Head of caudate nucleus (tissue), 42 donors: ENCODE measurements around the gene NLRX1.
"Not testable (repeated sequence)": the region's sequence is repeated elsewhere in the genome, so short reads cannot be mapped to it uniquely, and the experiment has no call there.

ENCODE experiments used
- DNase-seq, 42 donors: peaks; one replicate each; pipeline versions ENCODE4 v3.0.0 to v3.0.0-alpha.2; 2020 to 2021; ENCODE audit warnings: mixed read lengths in 7 of 42
- intact Hi-C: fragments of 100-400 bp; cut with DNase I; formaldehyde crosslinking; loops from one replicate; pipeline ENCODE4 v1.15.0; 2022

The NLRX1 gene

DNA sequence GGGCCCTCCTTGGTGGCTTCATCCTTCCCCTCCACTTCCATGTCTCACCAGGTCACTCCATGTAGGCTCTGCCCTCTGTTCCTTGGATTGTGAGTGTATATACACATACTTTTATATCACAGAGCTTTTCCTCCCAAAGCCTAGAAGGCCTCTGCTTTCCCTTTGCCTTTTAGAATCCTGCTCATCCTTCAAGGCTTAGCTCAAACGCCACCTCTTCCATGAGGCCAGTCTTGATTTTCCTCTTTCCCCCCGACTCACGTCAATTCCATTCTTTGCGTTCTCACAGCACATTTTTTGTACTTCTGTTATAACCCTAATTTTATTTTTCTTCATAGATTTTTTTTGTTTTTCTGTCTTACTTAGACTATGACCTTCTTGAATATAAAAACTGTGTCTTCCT, 15.9 kb upstream of the NLRX1 start:
- DNase-seq, result no peak
- intact Hi-C loops, result no loop called here

DNA sequence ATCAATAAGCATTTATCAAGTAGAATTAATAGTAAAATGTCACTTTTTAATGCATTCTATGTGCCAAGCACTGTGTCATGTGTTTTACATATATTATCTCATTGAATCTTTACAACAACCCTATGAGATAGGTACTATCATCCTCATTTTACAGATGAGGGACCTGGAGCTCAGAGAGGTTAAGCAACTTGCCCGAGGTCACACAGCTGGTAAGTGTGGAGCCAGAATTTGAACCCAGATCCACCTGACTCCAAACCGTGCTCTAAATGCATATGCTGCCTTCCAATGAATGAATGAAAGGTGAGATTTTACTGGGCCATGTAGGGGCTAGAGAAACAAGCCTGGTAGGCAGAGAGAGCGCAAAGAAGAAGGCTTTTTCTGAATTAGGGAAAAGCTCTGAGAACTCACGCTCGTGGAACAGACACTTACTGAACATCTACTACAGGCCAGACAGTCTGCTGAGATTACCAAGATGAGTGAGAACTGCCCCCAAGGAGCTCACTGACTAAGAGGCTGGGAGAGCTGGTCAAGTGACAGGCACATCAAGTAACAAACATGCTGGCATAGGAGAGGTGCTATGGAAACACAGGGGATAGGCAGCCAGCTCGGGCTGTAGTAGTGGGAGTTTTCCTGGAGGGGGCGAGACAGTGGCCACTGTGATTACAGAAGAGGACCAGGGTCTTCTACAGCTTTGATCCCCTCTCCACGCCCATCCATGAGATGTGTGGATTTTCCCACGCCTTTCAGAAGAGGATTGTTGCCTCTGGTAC, 15.3 kb upstream of the NLRX1 start:
- intact Hi-C loops, result no loop called here
- DNase-seq, result no peak

DNA sequence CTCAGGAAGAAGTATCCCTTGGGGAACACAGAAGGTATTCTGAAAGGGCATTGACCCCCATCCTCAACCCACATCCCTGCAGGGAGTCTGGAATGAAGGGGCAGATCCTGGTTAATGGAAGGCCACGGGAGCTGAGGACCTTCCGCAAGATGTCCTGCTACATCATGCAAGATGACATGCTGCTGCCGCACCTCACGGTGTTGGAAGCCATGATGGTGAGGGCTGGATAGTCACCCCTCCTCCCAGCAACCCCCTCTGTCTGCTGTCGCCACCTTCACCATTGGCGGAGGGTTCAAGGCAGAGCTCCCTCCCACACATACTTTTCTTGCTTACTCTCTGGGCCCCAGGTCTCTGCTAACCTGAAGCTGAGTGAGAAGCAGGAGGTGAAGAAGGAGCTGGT, 14.3 kb upstream of the NLRX1 start:
- intact Hi-C loops, result no loop called here
- no peak for DNase-seq

DNA sequence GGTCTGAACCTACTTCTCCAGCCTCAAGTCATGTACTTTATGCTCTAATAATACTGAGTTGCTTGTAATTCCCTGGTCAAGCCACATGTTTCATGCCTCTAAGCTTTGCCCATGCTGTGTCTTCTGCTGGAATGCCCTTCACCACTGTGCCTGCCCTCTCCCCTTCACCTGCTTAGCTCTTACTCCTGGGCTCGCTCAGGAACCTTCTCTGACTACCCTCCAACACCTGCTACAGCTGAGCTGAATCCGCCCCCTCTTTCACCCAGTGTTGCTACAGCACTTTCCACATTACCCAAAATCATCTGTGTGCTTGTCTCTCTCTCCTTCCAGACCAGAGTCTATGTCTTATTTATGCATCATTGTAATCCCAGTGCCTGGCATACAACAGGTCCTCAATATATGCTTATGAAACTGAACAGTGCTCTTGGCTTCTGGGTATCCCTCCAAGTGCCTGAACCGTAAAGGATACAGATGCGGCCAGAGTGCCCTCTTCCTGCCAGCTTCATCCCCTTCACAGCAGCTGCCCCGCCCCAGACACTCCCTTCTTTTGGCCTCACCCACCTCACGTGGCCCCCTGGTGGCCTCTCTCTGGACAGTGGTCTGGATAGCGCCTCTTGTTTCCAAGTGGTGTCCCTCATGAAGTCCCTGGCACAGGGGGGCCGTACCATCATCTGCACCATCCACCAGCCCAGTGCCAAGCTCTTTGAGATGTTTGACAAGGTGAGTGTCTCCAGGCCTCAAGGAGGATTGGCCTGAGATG, 12.6 kb upstream of the NLRX1 start:
- intact Hi-C loops, result no loop called here
- DNase-seq, result peak in 13 of 42 donors; percentile 16 to 62 (median 45)

DNA sequence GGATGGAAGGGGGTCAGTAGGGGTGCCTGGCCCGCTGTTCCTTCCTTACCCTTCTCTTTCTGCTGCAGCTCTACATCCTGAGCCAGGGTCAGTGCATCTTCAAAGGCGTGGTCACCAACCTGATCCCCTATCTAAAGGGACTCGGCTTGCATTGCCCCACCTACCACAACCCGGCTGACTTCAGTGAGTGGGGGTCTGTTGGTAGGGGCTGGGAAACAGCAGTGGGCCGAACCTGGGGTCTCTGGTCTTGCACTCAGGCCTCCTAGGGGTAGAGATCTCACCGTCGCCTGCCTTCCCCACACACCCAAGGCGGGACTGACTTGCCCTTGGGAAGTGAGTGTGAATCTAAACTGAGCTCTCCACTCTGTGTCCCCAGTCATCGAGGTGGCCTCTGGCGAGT, 12.0 kb upstream of the NLRX1 start:
- intact Hi-C loops, result no loop called here

DNA sequence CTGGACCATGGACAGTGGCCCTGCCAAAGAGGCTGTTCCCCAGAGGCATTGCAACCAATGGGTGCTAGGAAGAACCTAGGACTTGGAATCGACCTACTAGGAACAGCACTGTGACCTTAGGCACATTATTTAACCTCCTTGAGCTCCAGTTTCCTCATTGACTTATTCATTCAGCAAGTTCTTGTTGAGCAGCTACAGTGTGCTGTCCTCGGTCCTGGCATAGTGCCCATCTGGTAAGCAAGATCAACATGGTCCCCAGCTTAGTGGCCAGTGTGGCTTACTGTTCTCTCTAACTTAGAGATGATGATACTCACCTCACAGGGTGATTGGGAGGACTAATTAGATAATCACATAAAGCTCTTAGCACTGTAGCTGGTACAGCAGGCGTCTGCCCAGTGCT, 11.5 kb upstream of the NLRX1 start:
- no peak for DNase-seq
- intact Hi-C loops, result no loop called here

More for the DNA sequence above, 12.0 kb upstream of the NLRX1 start:
- DNase-seq, result no peak

DNA sequence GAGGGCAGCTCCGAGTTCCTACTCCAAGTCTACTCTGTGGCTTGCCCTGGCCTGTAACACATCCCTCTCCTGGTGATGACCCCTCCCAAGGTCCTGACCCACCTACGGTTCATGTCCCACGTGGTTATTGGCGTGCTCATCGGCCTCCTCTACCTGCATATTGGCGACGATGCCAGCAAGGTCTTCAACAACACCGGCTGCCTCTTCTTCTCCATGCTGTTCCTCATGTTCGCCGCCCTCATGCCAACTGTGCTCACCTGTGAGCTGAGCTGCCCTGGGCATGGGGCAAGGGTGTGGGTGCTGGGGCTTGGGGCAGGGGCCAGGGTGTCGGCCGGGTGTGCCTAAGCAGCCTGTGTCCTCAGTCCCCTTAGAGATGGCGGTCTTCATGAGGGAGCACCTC, 10.1 kb upstream of the NLRX1 start:
- no peak for DNase-seq
- intact Hi-C loops, result no loop called here

DNA sequence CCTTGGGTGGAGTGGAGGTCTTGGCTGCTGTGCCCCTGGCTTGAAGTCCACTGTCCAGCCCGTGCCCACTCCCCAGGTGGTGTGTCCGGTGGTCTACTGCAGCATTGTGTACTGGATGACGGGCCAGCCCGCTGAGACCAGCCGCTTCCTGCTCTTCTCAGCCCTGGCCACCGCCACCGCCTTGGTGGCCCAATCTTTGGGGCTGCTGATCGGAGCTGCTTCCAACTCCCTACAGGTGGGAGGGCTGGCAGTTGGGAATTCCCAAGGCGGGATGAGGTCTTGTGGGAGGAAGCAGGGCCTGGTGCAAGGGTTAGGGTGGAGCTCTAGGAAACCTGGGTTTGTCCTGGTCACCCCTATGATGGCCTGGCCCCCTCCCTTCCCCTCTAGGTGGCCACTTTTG, 8.4 kb upstream of the NLRX1 start:
- intact Hi-C loops, result no loop called here
- DNase-seq, result no peak

DNA sequence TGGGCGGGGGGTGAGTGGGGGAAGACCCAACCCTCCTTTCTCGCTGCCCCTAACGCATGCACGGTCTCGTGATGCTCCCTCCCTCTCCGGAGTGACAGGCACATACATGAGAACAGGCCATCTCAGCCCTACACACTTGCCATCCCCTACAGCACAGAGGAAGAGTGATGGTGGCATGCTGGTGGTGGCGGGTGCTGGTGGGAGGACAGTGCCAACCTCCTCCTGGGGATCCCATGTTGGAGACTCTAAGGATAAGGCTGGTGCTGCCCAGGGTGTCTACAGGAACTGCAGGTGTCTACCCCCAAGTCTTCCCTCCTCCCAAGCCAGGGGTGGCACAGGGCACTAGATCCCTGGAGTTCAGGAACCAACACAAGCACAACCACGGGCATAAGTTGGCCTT, 6.7 kb upstream of the NLRX1 start:
- DNase-seq, result no peak
- intact Hi-C loops, result no loop called here

DNA sequence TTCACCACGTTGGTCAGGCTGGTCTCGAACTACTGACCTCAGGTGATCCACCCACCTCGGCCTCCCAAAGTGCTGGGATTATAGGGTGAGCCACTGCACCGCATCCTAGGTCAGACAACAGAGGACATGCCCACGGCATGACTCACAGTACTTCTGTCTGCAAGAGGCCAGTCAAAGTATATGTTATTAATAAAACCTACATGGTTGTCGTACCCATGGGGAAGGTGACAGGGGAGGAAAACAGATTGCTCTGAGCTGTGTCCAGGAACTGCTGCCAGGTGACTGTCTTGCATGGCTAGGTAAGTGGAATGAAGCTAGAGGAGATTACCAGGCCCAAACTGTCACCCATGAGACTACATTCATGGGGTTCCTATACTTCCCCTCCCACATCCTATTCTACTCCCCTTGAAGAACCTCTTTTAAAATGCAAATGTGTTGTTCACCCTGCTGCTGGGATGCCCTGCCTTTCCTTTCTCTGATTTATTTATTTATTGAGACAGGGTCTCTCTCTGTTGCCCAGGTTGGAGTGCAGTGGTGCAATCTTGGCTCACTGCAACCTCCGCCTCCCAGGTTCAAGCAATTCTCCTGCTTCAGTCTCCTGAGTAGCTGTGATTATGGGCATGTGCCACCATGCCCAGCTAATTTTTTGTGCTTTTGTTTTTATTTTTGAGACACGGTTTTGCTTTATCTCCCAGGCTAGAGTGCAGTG, 2.0 kb upstream of the NLRX1 start:
- intact Hi-C loops, result no loop called here
- DNase-seq, result no peak

DNA sequence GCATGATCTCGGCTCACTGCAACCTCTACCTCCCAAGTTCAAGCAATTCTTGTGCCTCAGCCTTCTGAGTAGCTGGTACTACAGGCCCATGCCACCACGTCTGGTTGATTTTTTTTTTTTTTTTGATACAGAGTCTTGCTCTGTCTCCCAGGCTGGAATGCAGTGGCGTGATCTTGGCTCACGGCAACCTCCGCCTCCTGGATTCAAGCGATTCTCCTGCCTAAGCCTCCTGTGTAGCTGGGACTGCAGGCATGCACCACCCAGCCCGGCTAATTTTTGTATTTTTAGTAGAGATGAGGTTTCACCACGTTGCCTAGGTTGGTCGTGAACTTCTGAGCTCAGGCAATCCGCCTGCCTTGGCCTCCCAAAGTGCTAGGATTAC, 1.5 kb upstream of the NLRX1 start:
- intact Hi-C loops, result not testable (repeated sequence)

DNA sequence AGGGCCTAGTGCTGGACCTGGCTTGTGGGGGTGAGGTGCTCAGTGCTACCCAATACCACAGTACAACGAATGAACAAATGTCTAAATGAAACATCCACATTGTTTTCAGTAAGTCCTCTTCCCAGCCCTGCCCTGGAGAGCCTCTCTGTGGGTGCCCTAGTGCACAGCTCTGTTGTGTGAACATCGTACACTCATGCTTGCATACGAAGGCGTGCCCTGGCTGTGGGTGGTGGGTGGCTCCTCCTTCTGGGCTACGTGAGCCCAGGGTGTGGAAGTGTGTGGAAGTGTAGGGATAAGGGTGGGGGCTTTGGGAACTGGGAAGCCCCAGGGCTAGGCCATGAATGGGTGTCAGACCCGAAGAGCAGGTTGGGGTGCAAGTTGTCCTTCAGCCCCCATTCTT, 592 bp upstream of the NLRX1 start:
- intact Hi-C loops, result no loop called here

More for the DNA sequence above, 1.5 kb upstream of the NLRX1 start:
- DNase-seq, result not testable (repeated sequence)

DNA sequence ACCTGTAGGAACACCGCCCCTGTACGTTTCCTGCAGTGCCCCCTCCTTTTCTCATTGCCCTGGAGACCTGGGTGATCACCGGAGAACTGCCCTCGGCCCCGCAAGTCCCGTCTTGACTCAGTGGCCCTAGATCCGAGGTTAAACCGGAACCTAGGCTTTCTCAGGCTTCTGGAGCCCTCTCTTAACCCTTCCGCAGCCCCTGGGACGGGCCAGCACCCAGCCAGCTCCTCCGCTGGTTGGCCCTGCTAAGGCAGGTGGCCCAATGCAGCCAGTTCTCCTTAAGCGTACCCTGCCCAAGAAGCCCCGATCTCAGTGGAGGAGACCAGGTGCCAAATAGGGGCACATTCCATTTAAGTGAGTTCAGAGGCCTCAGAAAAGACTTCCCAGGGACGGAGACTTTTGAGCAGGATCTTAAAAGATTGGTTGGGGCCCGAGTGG, 776 bp downstream of the NLRX1 start:
- peak in 21 of 42 donors; percentile 13 to 56 (median 24) for DNase-seq
- intact Hi-C loops, result no loop called here

More for the DNA sequence above, 592 bp upstream of the NLRX1 start:
- DNase-seq, result peak in 34 of 42 donors; percentile 14 to 81 (median 51)

DNA sequence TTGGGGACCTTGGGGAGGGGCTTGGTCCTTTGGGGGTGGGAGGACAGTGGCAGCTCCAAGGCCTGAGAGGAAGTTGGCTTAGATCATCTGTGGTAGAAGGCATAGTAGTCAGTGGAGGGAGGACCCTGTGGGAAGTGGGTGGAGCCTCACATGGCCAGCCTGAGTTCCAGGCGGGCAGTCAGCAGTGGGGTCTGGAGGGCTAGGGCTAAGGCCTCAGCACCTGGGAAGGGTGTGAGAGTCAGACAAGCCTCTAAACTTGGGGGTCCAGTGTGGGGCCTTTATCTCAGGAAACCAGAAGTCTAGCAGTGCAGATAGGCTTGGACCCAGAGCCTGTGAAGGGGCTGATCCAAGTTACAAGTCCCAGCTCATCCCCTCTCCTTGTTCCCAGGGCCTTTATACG, 4.0 kb downstream of the NLRX1 start:
- intact Hi-C loops, result no loop called here
- no peak for DNase-seq

DNA sequence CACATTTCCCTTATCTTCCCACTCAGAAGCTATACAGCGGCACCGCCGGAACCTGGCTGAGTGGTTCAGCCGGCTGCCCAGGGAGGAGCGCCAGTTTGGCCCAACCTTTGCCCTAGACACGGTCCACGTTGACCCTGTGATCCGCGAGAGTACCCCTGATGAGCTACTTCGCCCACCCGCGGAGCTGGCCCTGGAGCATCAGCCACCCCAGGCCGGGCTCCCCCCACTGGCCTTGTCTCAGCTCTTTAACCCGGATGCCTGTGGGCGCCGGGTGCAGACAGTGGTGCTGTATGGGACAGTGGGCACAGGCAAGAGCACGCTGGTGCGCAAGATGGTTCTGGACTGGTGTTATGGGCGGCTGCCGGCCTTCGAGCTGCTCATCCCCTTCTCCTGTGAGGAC, 4.9 kb downstream of the NLRX1 start:
- DNase-seq, result no peak
- intact Hi-C loops, result no loop called here

DNA sequence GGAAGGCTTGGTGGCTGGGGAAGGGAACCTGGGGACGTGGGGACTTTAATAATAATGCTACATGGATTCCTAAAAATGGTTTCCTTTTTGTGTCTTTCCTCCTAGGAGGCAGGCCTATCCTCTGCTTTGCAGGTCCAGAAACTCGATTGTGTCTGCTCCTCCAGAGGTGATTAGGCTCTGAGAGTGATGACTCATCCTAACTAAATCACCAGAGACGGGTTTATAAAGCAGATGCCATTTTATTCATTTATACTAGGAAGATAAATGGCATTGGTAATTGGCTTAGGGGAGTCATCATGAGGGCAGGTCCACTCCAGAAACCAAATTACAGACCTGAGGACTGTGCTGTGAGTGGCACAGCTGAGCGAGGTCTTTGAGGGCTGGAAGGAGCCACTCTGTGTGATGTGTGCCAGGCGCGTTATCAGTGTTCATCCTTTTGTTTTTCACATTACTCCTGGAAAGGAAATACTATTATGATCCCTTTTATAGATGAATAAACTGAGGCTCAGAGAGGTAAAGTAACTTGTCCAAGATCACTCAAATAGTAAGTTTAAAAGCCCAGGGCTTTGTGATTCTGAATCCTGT, 7.1 kb downstream of the NLRX1 start:
- peak in 5 of 42 donors; percentile 11 to 44 (median 13) for DNase-seq
- intact Hi-C loops, result no loop called here

DNA sequence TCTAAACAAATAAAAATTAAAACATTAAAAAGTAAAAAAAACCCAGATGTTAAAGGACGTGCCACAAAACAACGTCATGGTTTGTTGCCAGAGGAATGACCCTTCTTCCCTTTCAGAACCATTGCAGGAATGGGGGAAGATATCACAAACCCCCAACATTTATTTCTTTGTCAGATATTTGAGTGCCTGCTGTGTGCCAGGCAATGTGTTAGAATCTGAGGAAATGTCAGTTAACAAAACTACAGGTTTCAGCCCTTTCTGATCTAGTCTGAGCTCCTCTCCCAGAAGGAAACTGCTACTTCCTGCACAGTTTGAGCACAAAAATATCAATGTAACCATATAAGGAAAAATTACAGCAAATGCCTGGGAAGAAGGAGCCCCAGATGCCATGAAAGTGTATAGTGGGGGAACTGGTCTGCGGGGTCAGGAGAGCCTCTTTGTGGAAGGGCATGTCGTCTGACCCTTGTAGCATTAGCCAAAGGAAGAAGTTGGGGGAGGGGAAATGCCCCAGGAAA, 9.7 kb downstream of the NLRX1 start:
- DNase-seq, result no peak

DNA sequence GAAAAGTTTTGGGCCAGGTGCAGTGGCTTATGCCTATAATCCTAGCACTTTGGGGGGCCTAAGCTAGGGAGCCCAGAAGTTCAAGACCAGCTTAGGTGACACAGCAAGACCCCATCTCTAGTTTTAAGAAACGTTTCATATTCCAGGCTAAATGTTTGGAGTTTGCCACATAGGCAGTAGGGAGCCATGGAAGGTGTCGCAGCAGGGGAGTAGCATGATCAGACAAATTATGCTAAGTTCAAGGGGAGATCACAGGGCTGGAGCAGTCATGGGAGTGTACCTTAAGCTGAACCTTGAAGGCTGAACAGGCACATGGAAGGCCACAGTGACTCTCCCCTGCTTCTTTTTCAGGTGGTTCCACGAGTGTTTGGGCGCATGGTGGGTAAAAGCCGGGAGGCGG, 10.8 kb downstream of the NLRX1 start:
- DNase-seq, result no peak
- intact Hi-C loops, result no loop called here

More for the DNA sequence above, 9.7 kb downstream of the NLRX1 start:
- intact Hi-C loops, result no loop called here

DNA sequence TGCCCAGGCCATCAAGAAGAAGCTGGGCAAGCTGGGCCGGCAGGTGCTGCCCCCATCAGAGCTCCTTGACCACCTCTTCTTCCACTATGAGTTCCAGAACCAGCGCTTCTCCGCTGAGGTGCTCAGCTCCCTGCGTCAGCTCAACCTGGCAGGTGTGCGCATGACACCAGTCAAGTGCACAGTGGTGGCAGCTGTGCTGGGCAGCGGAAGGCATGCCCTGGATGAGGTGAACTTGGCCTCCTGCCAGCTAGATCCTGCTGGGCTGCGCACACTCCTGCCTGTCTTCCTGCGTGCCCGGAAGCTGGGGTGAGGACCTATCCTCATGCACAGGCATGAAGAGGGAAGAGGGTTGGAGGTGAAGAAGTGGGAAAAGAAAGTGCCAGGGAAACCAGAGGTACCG, 11.5 kb downstream of the NLRX1 start:
- DNase-seq, result no peak
- intact Hi-C loops, result no loop called here
